ENCODE results near the gene TRIM72.

DNA sequence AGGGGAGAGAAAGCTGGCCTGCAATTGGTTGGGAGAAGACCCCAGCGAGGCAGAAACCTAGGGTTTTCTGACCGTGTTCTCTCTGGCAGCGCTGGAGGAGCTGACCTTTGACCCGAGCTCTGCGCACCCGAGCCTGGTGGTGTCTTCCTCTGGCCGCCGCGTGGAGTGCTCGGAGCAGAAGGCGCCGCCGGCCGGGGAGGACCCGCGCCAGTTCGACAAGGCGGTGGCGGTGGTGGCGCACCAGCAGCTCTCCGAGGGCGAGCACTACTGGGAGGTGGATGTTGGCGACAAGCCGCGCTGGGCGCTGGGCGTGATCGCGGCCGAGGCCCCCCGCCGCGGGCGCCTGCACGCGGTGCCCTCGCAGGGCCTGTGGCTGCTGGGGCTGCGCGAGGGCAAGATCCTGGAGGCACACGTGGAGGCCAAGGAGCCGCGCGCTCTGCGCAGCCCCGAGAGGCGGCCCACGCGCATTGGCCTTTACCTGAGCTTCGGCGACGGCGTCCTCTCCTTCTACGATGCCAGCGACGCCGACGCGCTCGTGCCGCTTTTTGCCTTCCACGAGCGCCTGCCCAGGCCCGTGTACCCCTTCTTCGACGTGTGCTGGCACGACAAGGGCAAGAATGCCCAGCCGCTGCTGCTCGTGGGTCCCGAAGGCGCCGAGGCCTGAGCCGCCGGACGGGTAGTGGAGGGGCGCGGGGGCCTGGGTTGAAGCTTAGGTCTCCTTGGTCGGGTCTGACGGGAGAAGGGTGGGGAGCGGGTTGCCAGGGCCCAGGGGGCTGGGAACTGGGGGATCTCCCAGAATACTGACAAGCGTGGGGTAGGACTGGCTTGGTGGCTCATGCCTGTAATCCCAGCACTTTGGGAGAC is 10.4 kb downstream of the TRIM72 start:
- TF ChIP-seq POLR2AphosphoS5 (IDR thresholded peaks at IDR 0.05; ENCODE audit: low read depth, low read length), result no peak
- no peak for TF ChIP-seq TAF1 (IDR thresholded peaks at IDR 0.05; ENCODE audit: borderline replicate concordance, insufficient read depth, low read length)
- TF ChIP-seq REST (IDR thresholded peaks at IDR 0.05; ENCODE audit: insufficient read depth in 1 of 2, low read depth in 2 of 2, low read length in 2 of 2), result no peak

All from PFSK-1 (cell line).